Measurements from ENCODE around the gene PARP1. TPM values are rescaled to one million over a fixed set of nuclear protein-coding genes. Genes with fewer than 3 reads are reported as not detected.

Gene PARP1
- total RNA-seq, 4 donors from 2014 or later: 62.3 to 76.9 (median 63.4) TPM

- ATAC-seq (ENCODE audit: low FRiP score): no peak
- TF ChIP-seq CTCF (IDR thresholded peaks at IDR 0.05): no peak
- DNase-seq (ENCODE audit: low spot score): no peak
Observed at GRCh38 chr1:226311376-226311775, 96.5 kb downstream of the PARP1 start.

Other genes with a start within 250 kb of the PARP1 start
- gene ACBD3, start 221.4 kb downstream of the PARP1 start, total RNA-seq: 10 to 100 TPM; 43.1 to 52.9 (median 48.1) TPM
- gene MIXL1, start 184.4 kb downstream of the PARP1 start, total RNA-seq: under 1 TPM in 1 of 4 donors, not detected in 3; 0.84 TPM
- 1 to 10 TPM; 1.6 to 6.0 (median 2.3) TPM for gene LIN9, start 98.9 kb downstream of the PARP1 start, total RNA-seq
- gene STUM, start 140.7 kb upstream of the PARP1 start, total RNA-seq: 1 to 10 TPM; 1.9 to 2.8 (median 2.2) TPM

Data from omental fat pad (tissue), 4 donors.